ENCODE measurements around the gene GLYR1. TPM values are rescaled to one million over a fixed set of nuclear protein-coding genes. Genes with fewer than 3 reads are reported as not detected.

The GLYR1 gene
- polyA plus RNA-seq, 1 donor (not counting 4 experiments of a cell fraction or from before 2014, with no cell fraction given), result 42.6 TPM

GRCh38 chr16:4883501-4883900 is 36.4 kb upstream of the GLYR1 start:
- Histone ChIP-seq H2AFZ (ENCODE audit: control insufficient read depth, low read length) (no peak overlapping the region), H3K4me2 (ENCODE audit: control insufficient read depth, extremely low read depth, insufficient read depth, low read depth, low read length) (no peak overlapping the region), H3K4me1 (ENCODE audit: control insufficient read depth, extremely low read depth, insufficient read depth, low read length) (no peaks in the 10 kb centered on the region), H4K20me1 (ENCODE audit: control insufficient read depth, extremely low read depth, insufficient read depth, low read length) (peaks cover 6% of the 10 kb centered on the region), H3K9me3 (ENCODE audit: control insufficient read depth, low read depth, low read length) (no peaks in the 10 kb centered on the region), H3K27ac (ENCODE audit: control insufficient read depth, insufficient read depth, low read length) (no peak overlapping the region), H3K9me1 (ENCODE audit: control insufficient read depth, extremely low read depth, insufficient read depth, low read length) (peaks cover 3% of the 10 kb centered on the region), H3K36me3 (ENCODE audit: control insufficient read depth in 2 of 2, extremely low read depth in 1 of 2, insufficient read depth in 2 of 2, low read length in 2 of 2) (peaks cover 49 to 62% of the 10 kb centered on the region in 2 experiments), H3K4me3 (ENCODE audit: control insufficient read depth in 2 of 3, extremely low read depth in 1 of 3, insufficient read depth in 2 of 3, low read depth in 1 of 3, low read length in 3 of 3) (no peak overlapping the region), H3K79me2 (ENCODE audit: control insufficient read depth, insufficient read depth, low read length) (no peaks in the 10 kb centered on the region), H3K27me3 (ENCODE audit: control insufficient read depth, extremely low read depth, insufficient read depth, low read length) (no peaks in the 10 kb centered on the region), H3K9ac (ENCODE audit: control insufficient read depth, extremely low read depth, insufficient read depth, low read length) (no peak overlapping the region)
- FAIRE-seq (no peak), DNase-seq (ENCODE audit: low read depth, low spot score) (no peak)
- dilution Hi-C loops (cut with MboI; ENCODE audit: extremely low pct_ligation_motif_present, low sequenced_read_pairs), result no loop called here
- TF ChIP-seq, protein P1, sequence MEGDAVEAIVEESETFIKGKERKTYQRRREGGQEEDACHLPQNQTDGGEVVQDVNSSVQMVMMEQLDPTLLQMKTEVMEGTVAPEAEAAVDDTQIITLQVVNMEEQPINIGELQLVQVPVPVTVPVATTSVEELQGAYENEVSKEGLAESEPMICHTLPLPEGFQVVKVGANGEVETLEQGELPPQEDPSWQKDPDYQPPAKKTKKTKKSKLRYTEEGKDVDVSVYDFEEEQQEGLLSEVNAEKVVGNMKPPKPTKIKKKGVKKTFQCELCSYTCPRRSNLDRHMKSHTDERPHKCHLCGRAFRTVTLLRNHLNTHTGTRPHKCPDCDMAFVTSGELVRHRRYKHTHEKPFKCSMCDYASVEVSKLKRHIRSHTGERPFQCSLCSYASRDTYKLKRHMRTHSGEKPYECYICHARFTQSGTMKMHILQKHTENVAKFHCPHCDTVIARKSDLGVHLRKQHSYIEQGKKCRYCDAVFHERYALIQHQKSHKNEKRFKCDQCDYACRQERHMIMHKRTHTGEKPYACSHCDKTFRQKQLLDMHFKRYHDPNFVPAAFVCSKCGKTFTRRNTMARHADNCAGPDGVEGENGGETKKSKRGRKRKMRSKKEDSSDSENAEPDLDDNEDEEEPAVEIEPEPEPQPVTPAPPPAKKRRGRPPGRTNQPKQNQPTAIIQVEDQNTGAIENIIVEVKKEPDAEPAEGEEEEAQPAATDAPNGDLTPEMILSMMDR (optimal IDR thresholded peaks at IDR 0.05 in 1 of 3, IDR thresholded peaks at IDR 0.05 in 1 of 3, conservative IDR thresholded peaks at IDR 0.05 in 1 of 3; ENCODE audit: extremely low read depth in 1 of 3, insufficient read depth in 2 of 3, low read length in 3 of 3), result no peak
- no peak for TF ChIP-seq EZH2 (IDR thresholded peaks at IDR 0.05; ENCODE audit: low read length)

DNA sequence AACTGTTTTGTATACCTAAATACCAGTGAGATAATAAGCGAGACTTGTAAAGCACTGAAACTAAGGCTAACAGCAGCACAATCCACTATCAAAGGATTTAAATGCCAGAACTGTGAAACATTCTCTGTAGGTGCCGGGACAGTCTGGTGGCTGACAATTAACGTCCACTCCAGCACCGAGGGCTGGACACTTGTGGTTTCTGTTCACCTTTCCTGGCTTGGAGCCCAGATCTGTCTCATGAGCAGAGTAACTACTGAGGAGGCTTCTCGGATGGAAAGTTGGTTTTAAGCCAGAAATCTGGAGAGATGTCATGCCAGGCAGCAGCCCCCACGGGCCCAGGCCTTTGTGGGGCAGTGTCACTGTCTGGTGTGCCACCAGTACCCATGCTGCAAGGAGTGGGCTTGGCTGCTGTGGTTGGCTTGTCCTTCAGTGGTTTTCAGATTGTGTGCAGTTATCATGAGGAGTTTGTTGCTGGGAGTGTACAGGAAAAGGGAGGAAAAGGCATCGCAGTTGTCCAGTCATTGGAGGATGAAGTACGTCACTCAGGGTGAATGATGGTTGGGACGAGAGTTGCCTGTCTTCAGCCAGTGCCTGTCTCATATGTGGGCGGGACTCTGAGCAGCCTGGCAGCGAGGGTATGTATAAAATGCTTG is 35.7 kb upstream of the GLYR1 start:
- no peaks in the 10 kb centered on the region for H3K79me2 ChIP-seq (ENCODE audit: control insufficient read depth, insufficient read depth, low read length)
- DNase-seq (ENCODE audit: low read depth, low spot score) (no peak), FAIRE-seq (no peak)
- dilution Hi-C loops (cut with MboI; ENCODE audit: extremely low pct_ligation_motif_present, low sequenced_read_pairs), result no loop called here
- no peak overlapping the region for H3K9ac ChIP-seq (ENCODE audit: control insufficient read depth, extremely low read depth, insufficient read depth, low read length)
- TF ChIP-seq, protein P1 (optimal IDR thresholded peaks at IDR 0.05 in 1 of 3, IDR thresholded peaks at IDR 0.05 in 1 of 3, conservative IDR thresholded peaks at IDR 0.05 in 1 of 3; ENCODE audit: extremely low read depth in 1 of 3, insufficient read depth in 2 of 3, low read length in 3 of 3), result no peak
- no peak for TF ChIP-seq EZH2 (IDR thresholded peaks at IDR 0.05; ENCODE audit: low read length)
- H2AFZ ChIP-seq (ENCODE audit: control insufficient read depth, low read length), result no peak overlapping the region
- peaks cover 46 to 57% of the 10 kb centered on the region in 2 experiments for H3K36me3 ChIP-seq (ENCODE audit: control insufficient read depth in 2 of 2, extremely low read depth in 1 of 2, insufficient read depth in 2 of 2, low read length in 2 of 2)
- H3K9me1 ChIP-seq (ENCODE audit: control insufficient read depth, extremely low read depth, insufficient read depth, low read length), result peaks cover 3% of the 10 kb centered on the region
- no peak overlapping the region for H3K27ac ChIP-seq (ENCODE audit: control insufficient read depth, insufficient read depth, low read length)
- H3K9me3 ChIP-seq (ENCODE audit: control insufficient read depth, low read depth, low read length), result no peaks in the 10 kb centered on the region
- H3K27me3 ChIP-seq (ENCODE audit: control insufficient read depth, extremely low read depth, insufficient read depth, low read length), result no peaks in the 10 kb centered on the region
- no peaks in the 10 kb centered on the region for H3K4me1 ChIP-seq (ENCODE audit: control insufficient read depth, extremely low read depth, insufficient read depth, low read length)
- no peak overlapping the region for H3K4me2 ChIP-seq (ENCODE audit: control insufficient read depth, extremely low read depth, insufficient read depth, low read depth, low read length)
- H4K20me1 ChIP-seq (ENCODE audit: control insufficient read depth, extremely low read depth, insufficient read depth, low read length), result peaks cover 6% of the 10 kb centered on the region
- H3K4me3 ChIP-seq (ENCODE audit: control insufficient read depth in 2 of 3, extremely low read depth in 1 of 3, insufficient read depth in 2 of 3, low read depth in 1 of 3, low read length in 3 of 3), result no peak overlapping the region
